ENCODE measurements around the gene CDK14.
"Not testable (repeated sequence)": the region's sequence is repeated elsewhere in the genome, so short reads cannot be mapped to it uniquely, and the experiment has no call there.

Gene CDK14

GRCh38 chr7:90626013-90626412 lies 29.9 kb downstream of the CDK14 start:
- Histone ChIP-seq H3K36me3 (ENCODE audit: control insufficient read depth, insufficient read depth, low read length) (no peaks in the 10 kb centered on the region), H3K4me1 (ENCODE audit: control insufficient read depth, insufficient read depth, low read length) (peaks cover 33% of the 10 kb centered on the region), H3K4me3 (ENCODE audit: insufficient read depth, low read depth, low read length) (no peak overlapping the region), H3K9me3 (ENCODE audit: control insufficient read depth, low read length) (no peaks in the 10 kb centered on the region), H3K27me3 (ENCODE audit: control insufficient read depth, insufficient read depth, low read length, poor library complexity, severe bottlenecking) (no peaks in the 10 kb centered on the region), H3K27ac (ENCODE audit: insufficient read depth, low read depth, low read length, poor library complexity, severe bottlenecking) (peak overlapping the region; percentile 61)
- WGBS, 2 experiments, result 50 to 60% methylated on average over 1 to 3 of the region's 3 CpGs

GRCh38 chr7:90629297-90629918 lies 33.3 kb downstream of the CDK14 start:
- Histone ChIP-seq H3K36me3 (ENCODE audit: control insufficient read depth, insufficient read depth, low read length) (no peaks in the 10 kb centered on the region), H3K4me3 (ENCODE audit: insufficient read depth, low read depth, low read length) (no peak overlapping the region), H3K4me1 (ENCODE audit: control insufficient read depth, insufficient read depth, low read length) (peaks cover 5% of the 10 kb centered on the region), H3K27ac (ENCODE audit: insufficient read depth, low read depth, low read length, poor library complexity, severe bottlenecking) (no peak overlapping the region), H3K9me3 (ENCODE audit: control insufficient read depth, low read length) (no peaks in the 10 kb centered on the region), H3K27me3 (ENCODE audit: control insufficient read depth, insufficient read depth, low read length, poor library complexity, severe bottlenecking) (no peaks in the 10 kb centered on the region)
- WGBS, 2 experiments, result 93 to 96% methylated on average over 6 of the region's 6 CpGs

- Histone ChIP-seq H3K9me3 (ENCODE audit: control insufficient read depth, low read length) (no peaks in the 10 kb centered on the region), H3K27me3 (ENCODE audit: control insufficient read depth, insufficient read depth, low read length, poor library complexity, severe bottlenecking) (no peaks in the 10 kb centered on the region), H3K4me3 (ENCODE audit: insufficient read depth, low read depth, low read length) (no peak overlapping the region), H3K36me3 (ENCODE audit: control insufficient read depth, insufficient read depth, low read length) (no peaks in the 10 kb centered on the region), H3K27ac (ENCODE audit: insufficient read depth, low read depth, low read length, poor library complexity, severe bottlenecking) (no peak overlapping the region), H3K4me1 (ENCODE audit: control insufficient read depth, insufficient read depth, low read length) (no peaks in the 10 kb centered on the region)
- 96 to 99% methylated on average over 3 of the region's 3 CpGs for WGBS, 2 experiments
Observed at GRCh38 chr7:90631502-90631901, 35.4 kb downstream of the CDK14 start.

GRCh38 chr7:90639683-90640082 lies 43.6 kb downstream of the CDK14 start:
- not testable (repeated sequence) for H3K27me3 ChIP-seq (ENCODE audit: control insufficient read depth, insufficient read depth, low read length, poor library complexity, severe bottlenecking); H3K27ac ChIP-seq (ENCODE audit: insufficient read depth, low read depth, low read length, poor library complexity, severe bottlenecking); H3K9me3 ChIP-seq (ENCODE audit: control insufficient read depth, low read length); H3K4me3 ChIP-seq (ENCODE audit: insufficient read depth, low read depth, low read length); H3K4me1 ChIP-seq (ENCODE audit: control insufficient read depth, insufficient read depth, low read length); H3K36me3 ChIP-seq (ENCODE audit: control insufficient read depth, insufficient read depth, low read length)
- WGBS, 2 experiments, result 85 to 90% methylated on average over 16 to 17 of the region's 17 CpGs

GRCh38 chr7:90642978-90643377 lies 46.9 kb downstream of the CDK14 start:
- 74 to 90% methylated on average over 4 of the region's 4 CpGs for WGBS, 2 experiments
- H3K27me3 ChIP-seq (ENCODE audit: control insufficient read depth, insufficient read depth, low read length, poor library complexity, severe bottlenecking), result no peaks in the 10 kb centered on the region
- H3K36me3 ChIP-seq (ENCODE audit: control insufficient read depth, insufficient read depth, low read length), result no peaks in the 10 kb centered on the region
- H3K4me3 ChIP-seq (ENCODE audit: insufficient read depth, low read depth, low read length), result no peak overlapping the region
- H3K4me1 ChIP-seq (ENCODE audit: control insufficient read depth, insufficient read depth, low read length), result no peaks in the 10 kb centered on the region
- H3K9me3 ChIP-seq (ENCODE audit: control insufficient read depth, low read length), result peaks cover 6% of the 10 kb centered on the region
- no peak overlapping the region for H3K27ac ChIP-seq (ENCODE audit: insufficient read depth, low read depth, low read length, poor library complexity, severe bottlenecking)

- H3K4me3 ChIP-seq (ENCODE audit: insufficient read depth, low read depth, low read length), result no peak overlapping the region
- WGBS, 2 experiments, result 50% methylated on average over 1 of the region's 1 CpG; no CpG with 5 or more reads in 1 of the 2 experiments
Observed at GRCh38 chr7:90645784-90646183, 49.7 kb downstream of the CDK14 start.

GRCh38 chr7:90648107-90648506 lies 52.0 kb downstream of the CDK14 start:
- 93 to 96% methylated on average over 2 of the region's 2 CpGs for WGBS, 2 experiments
- Histone ChIP-seq H3K27me3 (ENCODE audit: control insufficient read depth, insufficient read depth, low read length, poor library complexity, severe bottlenecking) (no peaks in the 10 kb centered on the region), H3K36me3 (ENCODE audit: control insufficient read depth, insufficient read depth, low read length) (no peaks in the 10 kb centered on the region), H3K4me1 (ENCODE audit: control insufficient read depth, insufficient read depth, low read length) (no peaks in the 10 kb centered on the region), H3K9me3 (ENCODE audit: control insufficient read depth, low read length) (no peaks in the 10 kb centered on the region), H3K4me3 (ENCODE audit: insufficient read depth, low read depth, low read length) (no peak overlapping the region), H3K27ac (ENCODE audit: insufficient read depth, low read depth, low read length, poor library complexity, severe bottlenecking) (no peak overlapping the region)

More at GRCh38 chr7:90645784-90646183, 49.7 kb downstream of the CDK14 start:
- Histone ChIP-seq H3K4me1 (ENCODE audit: control insufficient read depth, insufficient read depth, low read length) (no peaks in the 10 kb centered on the region), H3K9me3 (ENCODE audit: control insufficient read depth, low read length) (peaks cover 6% of the 10 kb centered on the region), H3K27me3 (ENCODE audit: control insufficient read depth, insufficient read depth, low read length, poor library complexity, severe bottlenecking) (no peaks in the 10 kb centered on the region), H3K36me3 (ENCODE audit: control insufficient read depth, insufficient read depth, low read length) (no peaks in the 10 kb centered on the region), H3K27ac (ENCODE audit: insufficient read depth, low read depth, low read length, poor library complexity, severe bottlenecking) (no peak overlapping the region)

- Histone ChIP-seq H3K9me3 (ENCODE audit: control insufficient read depth, low read length) (no peaks in the 10 kb centered on the region), H3K4me3 (ENCODE audit: insufficient read depth, low read depth, low read length) (no peak overlapping the region), H3K36me3 (ENCODE audit: control insufficient read depth, insufficient read depth, low read length) (no peaks in the 10 kb centered on the region), H3K4me1 (ENCODE audit: control insufficient read depth, insufficient read depth, low read length) (no peaks in the 10 kb centered on the region), H3K27ac (ENCODE audit: insufficient read depth, low read depth, low read length, poor library complexity, severe bottlenecking) (no peak overlapping the region), H3K27me3 (ENCODE audit: control insufficient read depth, insufficient read depth, low read length, poor library complexity, severe bottlenecking) (no peaks in the 10 kb centered on the region)
Observed at GRCh38 chr7:90648834-90649233, 52.7 kb downstream of the CDK14 start.

GRCh38 chr7:90654718-90655427 lies 58.8 kb downstream of the CDK14 start:
- H3K4me1 ChIP-seq (ENCODE audit: control insufficient read depth, insufficient read depth, low read length), result no peaks in the 10 kb centered on the region
- no peak overlapping the region for H3K27ac ChIP-seq (ENCODE audit: insufficient read depth, low read depth, low read length, poor library complexity, severe bottlenecking)
- H3K9me3 ChIP-seq (ENCODE audit: control insufficient read depth, low read length), result no peaks in the 10 kb centered on the region
- no peaks in the 10 kb centered on the region for H3K27me3 ChIP-seq (ENCODE audit: control insufficient read depth, insufficient read depth, low read length, poor library complexity, severe bottlenecking)
- H3K36me3 ChIP-seq (ENCODE audit: control insufficient read depth, insufficient read depth, low read length), result no peaks in the 10 kb centered on the region
- 94 to 95% methylated on average over 3 to 4 of the region's 4 CpGs for WGBS, 2 experiments
- no peak overlapping the region for H3K4me3 ChIP-seq (ENCODE audit: insufficient read depth, low read depth, low read length)

- H3K27ac ChIP-seq (ENCODE audit: insufficient read depth, low read depth, low read length, poor library complexity, severe bottlenecking), result no peak overlapping the region
- no peaks in the 10 kb centered on the region for H3K4me1 ChIP-seq (ENCODE audit: control insufficient read depth, insufficient read depth, low read length)
- no peaks in the 10 kb centered on the region for H3K36me3 ChIP-seq (ENCODE audit: control insufficient read depth, insufficient read depth, low read length)
- H3K27me3 ChIP-seq (ENCODE audit: control insufficient read depth, insufficient read depth, low read length, poor library complexity, severe bottlenecking), result no peaks in the 10 kb centered on the region
- H3K4me3 ChIP-seq (ENCODE audit: insufficient read depth, low read depth, low read length), result no peak overlapping the region
- 93 to 94% methylated on average over 2 of the region's 2 CpGs for WGBS, 2 experiments
- no peaks in the 10 kb centered on the region for H3K9me3 ChIP-seq (ENCODE audit: control insufficient read depth, low read length)
Observed at GRCh38 chr7:90655566-90655965, 59.4 kb downstream of the CDK14 start.
